CD4-positive, CD25-positive, alpha-beta regulatory T cell (primary cell): ENCODE measurements around the gene WWOX. TPM values are rescaled to one million over a fixed set of nuclear protein-coding genes. Genes with fewer than 3 reads are reported as not detected.

ENCODE experiments used
- ATAC-seq, 2 donors: fragments of 150-1000 bp; cut with Tn5 transposase; one replicate each; pipeline ENCODE4 v1.10.0; 2021; ENCODE audit warnings: low read depth in 2 of 2, moderate number of reproducible peaks in 2 of 2, moderate library complexity in 1 of 2
- DNase-seq, 3 donors: peaks; one replicate each; pipeline versions ENCODE4 v3.0.0 to v3.0.0-alpha.2; 2012 to 2022; ENCODE audit warnings: mixed read lengths in 1 of 3
- H3K27ac ChIP-seq: one replicate; pipeline ENCODE4 v1.7.0; 2013; ENCODE audit warnings: mild to moderate bottlenecking, low read length; ENCODE audit not compliant: insufficient read depth, poor library complexity, severe bottlenecking
- H3K27me3 ChIP-seq: one replicate; pipeline ENCODE4 v1.7.0; 2013; ENCODE audit warnings: low read length; ENCODE audit not compliant: control insufficient read depth, insufficient read depth
- H3K36me3 ChIP-seq: one replicate; pipeline ENCODE4 v1.7.0; 2013; ENCODE audit warnings: mild to moderate bottlenecking, low read length, moderate library complexity; ENCODE audit not compliant: control insufficient read depth, insufficient read depth
- H3K4me1 ChIP-seq: 2 replicates; pipeline ENCODE4 v1.7.0; 2013; ENCODE audit warnings: mild to moderate bottlenecking, low read length; ENCODE audit not compliant: insufficient read depth, control insufficient read depth, poor library complexity, severe bottlenecking
- H3K4me3 ChIP-seq: one replicate; pipeline ENCODE4 v1.7.0; 2013; ENCODE audit warnings: low read depth, mild to moderate bottlenecking, low read length, moderate library complexity
- H3K9me3 ChIP-seq, 2 experiments: 1 replicate in 1 of 2; 2 replicates in 1 of 2; pipeline ENCODE4 v1.7.0; 2013; ENCODE audit warnings: low read length in 2 of 2, mild to moderate bottlenecking in 1 of 2, moderate library complexity in 1 of 2; ENCODE audit not compliant: control insufficient read depth in 2 of 2
- H3K27ac Mint-ChIP-seq, 3 donors: one replicate each; pipeline ENCODE4 v1.8.0; 2020 to 2022; ENCODE audit warnings: mild to moderate bottlenecking in 3 of 3, mixed read lengths in 3 of 3, moderate library complexity in 2 of 3
- H3K27me3 Mint-ChIP-seq: one replicate; pipeline ENCODE4 v1.8.0; 2022; ENCODE audit warnings: mild to moderate bottlenecking, mixed read lengths
- H3K36me3 Mint-ChIP-seq: one replicate; pipeline ENCODE4 v1.8.0; 2020; ENCODE audit warnings: mixed read lengths
- H3K4me1 Mint-ChIP-seq, 4 donors: one replicate each; pipeline ENCODE4 v1.8.0; 2020 to 2022; ENCODE audit warnings: mixed read lengths in 4 of 4, mild to moderate bottlenecking in 1 of 4
- H3K4me3 Mint-ChIP-seq, 4 donors: one replicate each; pipeline ENCODE4 v1.8.0; 2020 to 2022; ENCODE audit warnings: mild to moderate bottlenecking in 4 of 4, mixed read lengths in 4 of 4, moderate library complexity in 3 of 4
- H3K9me3 Mint-ChIP-seq, 7 donors: one replicate each; pipeline ENCODE4 v1.8.0; 2020 to 2022; ENCODE audit warnings: mixed read lengths in 7 of 7, mild to moderate bottlenecking in 3 of 7, moderate library complexity in 2 of 7
- polyA plus RNA-seq, 4 donors: library from polyadenylated mRNA; unstranded; fragments of 300-500 nt; fragmentation: Illumina TruSeq; gene quantifications; one replicate each; pipeline ENCODE4 v1.2.3, GENCODE V29; 2021
- total RNA-seq: library from RNA; stranded (reverse); gene quantifications from one replicate; pipeline ENCODE4 v1.2.3, GENCODE V29; 2022

Gene WWOX
- total and polyA plus RNA-seq, 5 donors from 2014 or later, result 10.3 to 18.6 (median 12.8) TPM

GRCh38 chr16:78556421-78556820 is 457.0 kb downstream of the WWOX start:
- Mint-ChIP-seq H3K9me3 (no peaks in the 10 kb centered on the region), H3K4me3 (no peak overlapping the region), H3K27ac (no peak overlapping the region), H3K36me3 (no peaks in the 10 kb centered on the region), H3K27me3 (no peaks in the 10 kb centered on the region), H3K4me1 (peaks cover 0 to 3% (median 0%) of the 10 kb centered on the region in 4 donors)
- Histone ChIP-seq H3K27me3 (no peaks in the 10 kb centered on the region), H3K27ac (no peak overlapping the region), H3K4me3 (no peak overlapping the region), H3K36me3 (no peaks in the 10 kb centered on the region), H3K9me3 (no peaks in the 10 kb centered on the region), H3K4me1 (no peaks in the 10 kb centered on the region)
- ATAC-seq (no peak), DNase-seq (no peak)

DNA sequence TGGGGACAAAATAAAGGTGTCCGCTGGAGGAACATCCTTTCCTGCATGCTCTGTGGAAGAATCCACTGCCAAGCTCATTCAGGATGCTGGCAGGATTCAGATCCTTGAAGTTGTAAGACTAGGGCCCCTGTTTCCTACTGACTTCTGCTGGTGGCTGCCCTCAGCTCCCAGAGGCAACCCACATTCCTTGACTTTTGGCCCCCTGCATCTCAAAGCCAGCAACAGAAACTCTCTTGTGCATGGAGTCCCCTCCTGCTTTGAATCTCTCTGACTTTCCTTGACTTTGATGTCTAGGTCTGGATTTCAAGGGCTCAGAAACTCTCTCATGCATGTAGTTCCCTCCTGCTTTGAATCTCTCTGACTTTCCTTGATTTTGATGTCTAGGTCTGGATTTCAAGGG is 461.5 kb downstream of the WWOX start:
- no peak overlapping the region for H3K27ac ChIP-seq
- Mint-ChIP-seq H3K4me1 (peaks cover 0 to 1% (median 0%) of the 10 kb centered on the region in 4 donors), H3K4me3 (no peak overlapping the region), H3K9me3 (no peaks in the 10 kb centered on the region), H3K27ac (no peak overlapping the region), H3K36me3 (peaks cover 5% of the 10 kb centered on the region), H3K27me3 (no peaks in the 10 kb centered on the region)
- H3K4me1 ChIP-seq, result no peaks in the 10 kb centered on the region
- ATAC-seq (no peak), DNase-seq (no peak)
- H3K27me3 ChIP-seq, result no peaks in the 10 kb centered on the region
- H3K9me3 ChIP-seq, result no peaks in the 10 kb centered on the region
- H3K4me3 ChIP-seq, result no peak overlapping the region
- H3K36me3 ChIP-seq, result no peaks in the 10 kb centered on the region

DNA sequence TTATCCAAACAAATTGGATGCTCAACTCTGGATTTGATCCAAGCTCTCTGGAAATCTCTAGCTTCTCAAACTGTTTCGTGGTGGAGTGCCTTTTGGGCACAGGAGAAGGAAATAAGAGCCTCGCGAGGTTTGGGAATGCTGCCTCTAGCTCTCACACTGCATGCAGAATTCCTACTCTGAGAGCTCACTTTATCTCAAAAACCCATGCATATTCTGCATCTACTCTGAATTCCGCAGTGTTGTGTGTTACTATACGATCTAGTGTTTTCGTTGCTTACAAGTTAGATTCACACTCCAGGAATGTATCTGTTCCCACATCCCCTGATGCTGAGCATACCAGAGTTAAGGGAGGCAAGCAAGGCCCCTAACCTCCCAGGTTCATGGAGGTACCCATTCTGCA is 462.7 kb downstream of the WWOX start:
- DNase-seq (no peak), ATAC-seq (no peak)
- Mint-ChIP-seq H3K36me3 (peaks cover 5% of the 10 kb centered on the region), H3K27ac (no peak overlapping the region), H3K4me1 (peaks cover 0 to 12% (median 5%) of the 10 kb centered on the region in 4 donors), H3K4me3 (no peak overlapping the region), H3K9me3 (no peaks in the 10 kb centered on the region), H3K27me3 (no peaks in the 10 kb centered on the region)
- H3K27ac ChIP-seq, result no peak overlapping the region
- peaks cover 5% of the 10 kb centered on the region for H3K4me1 ChIP-seq
- no peaks in the 10 kb centered on the region for H3K27me3 ChIP-seq
- H3K4me3 ChIP-seq, result no peak overlapping the region
- no peaks in the 10 kb centered on the region for H3K36me3 ChIP-seq
- H3K9me3 ChIP-seq, result no peaks in the 10 kb centered on the region

DNA sequence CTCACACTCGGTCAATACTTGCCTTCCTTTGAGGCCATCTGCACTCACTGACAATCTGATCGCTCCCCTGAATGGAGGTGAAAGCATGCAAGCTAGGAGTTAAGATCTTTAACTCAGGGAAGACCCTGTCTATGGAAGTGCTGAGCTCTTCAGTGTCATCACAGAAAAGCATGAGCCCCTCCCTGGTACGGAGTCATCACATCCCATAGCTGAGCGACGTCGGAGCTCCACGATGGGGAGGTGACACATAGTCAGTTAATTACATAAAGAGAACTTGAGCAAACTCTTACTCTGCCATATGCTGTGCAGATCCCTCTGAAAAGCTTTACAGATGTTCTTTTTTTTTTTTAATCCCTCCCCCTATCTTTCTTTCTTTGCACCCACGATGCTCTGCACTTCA is 463.2 kb downstream of the WWOX start:
- Mint-ChIP-seq H3K9me3 (no peaks in the 10 kb centered on the region), H3K4me3 (no peak overlapping the region), H3K36me3 (peaks cover 5% of the 10 kb centered on the region), H3K27me3 (no peaks in the 10 kb centered on the region), H3K4me1 (peaks cover 0 to 13% (median 5%) of the 10 kb centered on the region in 4 donors), H3K27ac (no peak overlapping the region)
- no peak overlapping the region for H3K4me3 ChIP-seq
- ATAC-seq (no peak), DNase-seq (no peak)
- peaks cover 5% of the 10 kb centered on the region for H3K4me1 ChIP-seq
- no peaks in the 10 kb centered on the region for H3K27me3 ChIP-seq
- no peaks in the 10 kb centered on the region for H3K9me3 ChIP-seq
- H3K36me3 ChIP-seq, result no peaks in the 10 kb centered on the region
- no peak overlapping the region for H3K27ac ChIP-seq

DNA sequence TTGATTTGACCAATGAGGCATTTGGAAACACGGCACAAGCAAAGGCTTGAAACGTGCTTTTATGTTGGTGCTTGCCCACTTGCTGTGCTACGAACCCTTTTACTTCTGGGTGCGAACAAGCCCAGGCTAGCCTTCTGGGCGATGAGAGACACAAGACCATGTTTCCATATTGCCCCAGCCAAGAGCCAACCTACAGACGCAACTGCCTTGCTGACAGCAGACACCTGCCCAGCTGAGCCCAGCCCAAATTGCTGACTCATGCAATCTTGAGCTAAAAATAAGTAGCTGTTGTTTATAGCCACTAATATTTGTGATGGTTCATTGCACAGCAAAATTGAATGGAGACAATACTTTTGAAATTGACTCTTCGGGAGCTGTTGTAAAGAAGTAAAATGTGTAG is 464.5 kb downstream of the WWOX start:
- Histone ChIP-seq H3K27ac (no peak overlapping the region), H3K36me3 (no peaks in the 10 kb centered on the region), H3K4me3 (no peak overlapping the region), H3K4me1 (peaks cover 5% of the 10 kb centered on the region), H3K27me3 (no peaks in the 10 kb centered on the region), H3K9me3 (no peaks in the 10 kb centered on the region)
- DNase-seq (no peak), ATAC-seq (no peak)
- H3K4me1 Mint-ChIP-seq, result peaks cover 0 to 16% (median 5%) of the 10 kb centered on the region in 4 donors
- H3K36me3 Mint-ChIP-seq, result peaks cover 5% of the 10 kb centered on the region
- no peak overlapping the region for H3K4me3 Mint-ChIP-seq
- no peaks in the 10 kb centered on the region for H3K9me3 Mint-ChIP-seq
- no peak overlapping the region for H3K27ac Mint-ChIP-seq
- no peaks in the 10 kb centered on the region for H3K27me3 Mint-ChIP-seq

DNA sequence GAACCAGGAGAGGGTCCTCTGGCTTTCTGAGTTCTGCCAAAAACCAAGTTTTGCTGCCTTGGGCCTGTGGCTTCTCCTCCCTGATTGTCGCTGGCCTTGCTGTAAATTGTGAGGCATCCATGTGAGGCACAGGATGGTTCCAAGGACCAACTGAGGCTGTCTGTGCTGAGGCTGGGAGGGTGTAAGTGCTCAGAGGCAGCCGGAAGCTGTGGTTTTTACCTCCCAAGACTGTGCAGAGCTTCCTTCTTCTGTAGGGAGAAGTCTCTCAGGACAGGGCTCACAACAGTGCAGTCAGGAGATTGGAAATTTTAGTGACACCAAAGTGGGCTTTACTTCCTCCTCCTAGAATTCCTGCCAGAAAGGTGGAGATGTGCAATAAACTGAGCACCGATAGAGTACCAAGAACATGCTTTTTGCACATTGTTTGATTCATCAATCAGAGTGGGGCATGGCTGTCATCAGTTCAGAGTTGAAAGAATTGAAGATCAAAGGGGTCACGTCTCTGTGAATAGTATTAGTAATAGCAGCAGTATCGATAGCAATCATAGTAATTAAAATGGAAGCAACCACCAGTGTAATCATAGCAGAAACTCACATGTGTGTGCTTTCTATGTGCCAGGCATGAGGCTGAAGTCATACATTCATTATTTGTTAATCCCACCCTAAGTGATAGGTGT is 467.1 kb downstream of the WWOX start:
- Histone ChIP-seq H3K27me3 (no peaks in the 10 kb centered on the region), H3K4me1 (peaks cover 5% of the 10 kb centered on the region), H3K27ac (no peak overlapping the region), H3K9me3 (no peaks in the 10 kb centered on the region), H3K4me3 (no peak overlapping the region), H3K36me3 (no peaks in the 10 kb centered on the region)
- Mint-ChIP-seq H3K4me3 (no peak overlapping the region), H3K4me1 (peaks cover 4 to 22% (median 8%) of the 10 kb centered on the region in 4 donors), H3K27ac (peak overlapping the region; percentile 1 to 49 (median 15)), H3K27me3 (no peaks in the 10 kb centered on the region), H3K36me3 (peaks cover 5% of the 10 kb centered on the region), H3K9me3 (no peaks in the 10 kb centered on the region)
- DNase-seq, result peak in 1 of 3 donors; percentile 43
- peak; percentile 40 to 53 for ATAC-seq

DNA sequence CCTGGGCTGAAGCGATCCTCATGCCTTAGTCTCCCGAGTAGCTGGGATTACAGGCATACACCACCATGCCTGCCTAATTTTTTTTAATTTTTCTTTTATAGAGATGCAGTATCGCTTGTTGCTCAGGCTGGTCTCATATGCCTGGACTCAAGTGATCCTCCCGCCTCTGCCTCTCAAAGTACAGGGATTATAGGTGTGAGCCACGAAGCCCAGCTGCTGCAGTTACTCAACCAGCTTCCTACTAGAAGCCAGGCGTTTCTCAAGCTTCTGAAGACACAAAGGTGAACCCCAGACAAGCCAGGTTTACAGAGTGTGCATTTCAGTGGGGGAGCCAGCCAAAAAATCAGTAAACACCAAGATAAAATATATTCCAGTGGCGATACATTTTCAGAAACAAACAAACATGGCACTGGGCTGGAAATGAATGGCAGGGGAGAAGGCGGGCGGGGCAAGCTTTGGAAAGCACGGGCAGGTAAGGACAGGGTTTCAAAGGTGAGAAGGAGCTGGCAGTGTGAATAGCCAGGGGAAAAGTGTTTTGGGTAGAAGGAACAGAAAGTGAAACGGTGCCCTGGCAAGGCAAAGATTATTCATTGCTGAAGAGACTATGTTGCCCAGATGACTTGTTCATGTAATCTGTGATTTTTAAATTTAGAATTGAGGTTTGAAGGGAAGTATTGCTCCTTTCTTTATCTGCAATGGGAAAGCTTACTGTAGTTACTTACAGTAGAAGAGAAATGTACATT is 471.1 kb downstream of the WWOX start:
- Mint-ChIP-seq H3K9me3 (no peaks in the 10 kb centered on the region), H3K36me3 (no peaks in the 10 kb centered on the region), H3K27me3 (no peaks in the 10 kb centered on the region), H3K4me3 (no peak overlapping the region), H3K27ac (peak overlapping the region in 1 of 3 donors; percentile 9), H3K4me1 (peaks cover 4 to 22% (median 8%) of the 10 kb centered on the region in 4 donors)
- no peak for ATAC-seq
- no peaks in the 10 kb centered on the region for H3K36me3 ChIP-seq
- H3K27ac ChIP-seq, result no peak overlapping the region
- peaks cover 5% of the 10 kb centered on the region for H3K4me1 ChIP-seq
- peak in 1 of 3 donors; percentile 30 for DNase-seq
- no peaks in the 10 kb centered on the region for H3K27me3 ChIP-seq
- no peak overlapping the region for H3K4me3 ChIP-seq
- H3K9me3 ChIP-seq, result no peaks in the 10 kb centered on the region
